B cell (primary cell): ENCODE results near the gene MTCL3.

Experiments
- ATAC-seq: fragments of 200-7000 bp; cut with Tn5 transposase; one replicate; pipeline ENCODE4 v1.10.0; 2021; ENCODE audit warnings: low read depth, mild to moderate bottlenecking, moderate number of reproducible peaks, moderate library complexity
- CTCF ChIA-PET: fragments of 350-600 bp; sonication (Branson Sonifier 250); formaldehyde crosslinking; loops from one replicate; lab custom pipeline; 2021; ENCODE audit warnings: antibody characterized with exemption, inconsistent platforms; lab: Charles Lee
- POLR2A ChIA-PET: fragments of 350-600 bp; sonication (Branson Sonifier 250); formaldehyde crosslinking; loops from one replicate; lab custom pipeline; 2021; ENCODE audit warnings: antibody characterized with exemption; lab: Charles Lee
- DNase-seq: peaks from one replicate; pipeline ENCODE4 v3.0.0; 2013
- H2AFZ ChIP-seq: 2 replicates; pipeline ENCODE4 v1.6.1; 2012; ENCODE audit warnings: mild to moderate bottlenecking, low read depth, low read length; ENCODE audit not compliant: insufficient read depth, poor library complexity, severe bottlenecking
- H3K27ac ChIP-seq, 2 donors: 1 replicate in 1 of 2; 2 replicates in 1 of 2; pipeline ENCODE4 v1.5.1; 2012 to 2013; ENCODE audit warnings: low read length in 2 of 2, mild to moderate bottlenecking in 2 of 2, moderate library complexity in 1 of 2
- H3K27me3 ChIP-seq, 4 experiments: fragments of 200-600 bp in 1 of 4; sonication (generic) in 1 of 4; replicated peaks in 1 of 4; 1 replicate in 2 of 4; 2 replicates in 2 of 4; pipeline versions ENCODE4 v1.6.1 to v1.7.0; 2013 to 2016; ENCODE audit warnings: low read length in 3 of 4, mild to moderate bottlenecking in 2 of 4, mixed read lengths in 1 of 4, moderate library complexity in 1 of 4; ENCODE audit not compliant: insufficient read depth in 4 of 4, control insufficient read depth in 3 of 4; ENCODE audit errors: control extremely low read depth in 1 of 4
- H3K36me3 ChIP-seq, 2 experiments: replicated peaks in 1 of 2; 1 replicate in 1 of 2; 2 replicates in 1 of 2; pipeline versions ENCODE4 v1.6.1 to v1.7.1; 2013; ENCODE audit warnings: low read length in 1 of 2; ENCODE audit not compliant: insufficient read depth in 2 of 2, control insufficient read depth in 1 of 2; ENCODE audit errors: control extremely low read depth in 1 of 2, extremely low read depth in 1 of 2
- H3K4me1 ChIP-seq, 2 donors: fragments of 200-600 bp in 1 of 2; sonication (generic) in 1 of 2; 1 replicate in 1 of 2; 2 replicates in 1 of 2; pipeline versions ENCODE4 v1.5.1 to v1.6.1; 2013 to 2017; ENCODE audit warnings: low read length in 2 of 2; ENCODE audit not compliant: control insufficient read depth in 2 of 2, insufficient read depth in 2 of 2
- H3K4me2 ChIP-seq: replicated peaks from 2 replicates; pipeline ENCODE3; 2012; ENCODE audit warnings: mild to moderate bottlenecking, low read depth, low read length; ENCODE audit not compliant: poor library complexity, severe bottlenecking
- H3K4me3 ChIP-seq, 5 experiments: fragments of 200-600 bp in 1 of 5; sonication (generic) in 1 of 5; 1 replicate in 3 of 5; 2 replicates in 2 of 5; pipeline versions ENCODE4 v1.5.1 to v1.7.0; 2011 to 2016; ENCODE audit warnings: low read length in 4 of 5, mild to moderate bottlenecking in 4 of 5, low read depth in 2 of 5, control low read depth in 1 of 5, moderate library complexity in 1 of 5; ENCODE audit not compliant: insufficient read depth in 1 of 5; ENCODE audit errors: control extremely low read depth in 1 of 5, extremely low read depth in 1 of 5
- H3K79me2 ChIP-seq: fragments of 200-600 bp; sonication (generic); one replicate; pipeline ENCODE4 v1.6.0; 2016; ENCODE audit warnings: low read length; ENCODE audit not compliant: control insufficient read depth, insufficient read depth
- H3K9ac ChIP-seq: fragments of 200-600 bp; sonication (generic); 2 replicates; pipeline ENCODE4 v1.6.1; 2017; ENCODE audit warnings: mild to moderate bottlenecking, low read length, moderate library complexity
- H3K9me3 ChIP-seq, 3 donors: one replicate each; pipeline versions ENCODE4 v1.6.1 to v1.7.1; 2013; ENCODE audit warnings: low read length in 2 of 3; ENCODE audit not compliant: control insufficient read depth in 2 of 3, insufficient read depth in 1 of 3; ENCODE audit errors: control extremely low read depth in 1 of 3
- H4K20me1 ChIP-seq: 2 replicates; pipeline ENCODE4 v1.6.0; 2012; ENCODE audit warnings: mild to moderate bottlenecking, low read length; ENCODE audit not compliant: insufficient read depth, control insufficient read depth, poor library complexity, severe bottlenecking
- H3K27ac Mint-ChIP-seq: one replicate; pipeline ENCODE4 v1.8.0; 2021; ENCODE audit warnings: mixed read lengths
- H3K27me3 Mint-ChIP-seq: one replicate; pipeline ENCODE4 v1.8.0; 2021; ENCODE audit warnings: mixed read lengths
- H3K4me1 Mint-ChIP-seq: one replicate; pipeline ENCODE4 v1.8.0; 2021; ENCODE audit warnings: mixed read lengths
- H3K4me3 Mint-ChIP-seq: one replicate; pipeline ENCODE4 v1.8.0; 2021; ENCODE audit warnings: mixed read lengths
- H3K9me3 Mint-ChIP-seq: one replicate; pipeline ENCODE4 v1.8.0; 2022; ENCODE audit warnings: mixed read lengths; ENCODE audit not compliant: insufficient read depth
- CTCF ChIP-seq: fragments of 200-600 bp; IDR thresholded peaks from one replicate; pipeline ENCODE4 v1.8.0; 2022; ENCODE audit warnings: antibody characterized with exemption, mild to moderate bottlenecking
- EZH2 ChIP-seq: IDR thresholded peaks from 2 replicates; pipeline ENCODE4 v1.6.1; 2012; ENCODE audit warnings: borderline replicate concordance, low read depth, mild to moderate bottlenecking, moderate library complexity, low read length; ENCODE audit not compliant: insufficient read depth, poor library complexity, severe bottlenecking
- WGBS: methylation state at CpG from one replicate; pipeline ENCODE4 v1.1.5; 2013; ENCODE audit warnings: missing lambda C conversion rate; ENCODE audit not compliant: insufficient coverage; 5-methylcytosine and 5-hydroxymethylcytosine counted together
- intact Hi-C: fragments of 100-400 bp; cut with micrococcal nuclease; formaldehyde crosslinking; loops from one replicate; pipeline ENCODE4 v1.10.0; 2022

MTCL3 gene

GRCh38 chr6:127481111-127481510 is 38.0 kb downstream of the MTCL3 start:
- TF ChIP-seq EZH2 (no peak), CTCF (no peak)
- no peak for ATAC-seq
- Histone ChIP-seq H3K27me3 (no peaks in the 10 kb centered on the region), H3K9ac (no peak overlapping the region), H3K27ac (no peak overlapping the region), H2AFZ (no peak overlapping the region), H4K20me1 (no peaks in the 10 kb centered on the region), H3K4me3 (no peak overlapping the region), H3K36me3 (no peaks in the 10 kb centered on the region), H3K4me1 (peaks cover 7 to 9% of the 10 kb centered on the region in 2 donors), H3K4me2 (no peak overlapping the region), H3K79me2 (no peaks in the 10 kb centered on the region), H3K9me3 (no peaks in the 10 kb centered on the region)
- intact Hi-C loops: no loop called here
- WGBS: no CpG with 5 or more reads among the region's 2 CpGs
- no peaks in the 10 kb centered on the region for H3K9me3 Mint-ChIP-seq
- H3K4me3 Mint-ChIP-seq: no peak overlapping the region
- H3K27ac Mint-ChIP-seq: no peak overlapping the region
- H3K4me1 Mint-ChIP-seq: peaks cover 13% of the 10 kb centered on the region
- DNase-seq: no peak
- CTCF ChIA-PET: no interaction called here
- H3K27me3 Mint-ChIP-seq: peaks cover 10% of the 10 kb centered on the region
- POLR2A ChIA-PET: no interaction called here

- Histone ChIP-seq H3K4me2 (no peak overlapping the region), H3K79me2 (no peaks in the 10 kb centered on the region), H2AFZ (no peak overlapping the region), H4K20me1 (no peaks in the 10 kb centered on the region), H3K9ac (no peak overlapping the region), H3K36me3 (no peaks in the 10 kb centered on the region), H3K4me1 (no peaks in the 10 kb centered on the region), H3K27ac (no peak overlapping the region), H3K27me3 (no peaks in the 10 kb centered on the region), H3K4me3 (no peak overlapping the region), H3K9me3 (peaks cover 0 to 7% (median 0%) of the 10 kb centered on the region in 3 donors)
- Mint-ChIP-seq H3K27ac (no peak overlapping the region), H3K4me3 (no peak overlapping the region), H3K9me3 (no peaks in the 10 kb centered on the region), H3K27me3 (peaks cover 14% of the 10 kb centered on the region), H3K4me1 (no peaks in the 10 kb centered on the region)
- TF ChIP-seq EZH2 (no peak), CTCF (no peak)
- CTCF ChIA-PET: no interaction called here
- intact Hi-C loops: no loop called here
- DNase-seq (no peak), ATAC-seq (no peak)
- POLR2A ChIA-PET: no interaction called here
- WGBS: no CpG with 5 or more reads among the region's 1 CpG
Measured at GRCh38 chr6:127477658-127478057, 41.5 kb downstream of the MTCL3 start.
